Panc1 (cell line): Measurements from ENCODE around the gene CNTNAP4.

Experiments
- TCF7L2 ChIP-seq: IDR thresholded peaks from 2 replicates; pipeline ENCODE4 v1.6.1; 2011; ENCODE audit warnings: mild to moderate bottlenecking, low read depth, low read length, inconsistent platforms
- TF ChIP-seq, protein P1 (sequence below): fragments of 450-650 bp; IDR thresholded peaks from 2 replicates; pipeline ENCODE4 v1.5.1; 2017; ENCODE audit warnings: mild to moderate bottlenecking

DNA sequence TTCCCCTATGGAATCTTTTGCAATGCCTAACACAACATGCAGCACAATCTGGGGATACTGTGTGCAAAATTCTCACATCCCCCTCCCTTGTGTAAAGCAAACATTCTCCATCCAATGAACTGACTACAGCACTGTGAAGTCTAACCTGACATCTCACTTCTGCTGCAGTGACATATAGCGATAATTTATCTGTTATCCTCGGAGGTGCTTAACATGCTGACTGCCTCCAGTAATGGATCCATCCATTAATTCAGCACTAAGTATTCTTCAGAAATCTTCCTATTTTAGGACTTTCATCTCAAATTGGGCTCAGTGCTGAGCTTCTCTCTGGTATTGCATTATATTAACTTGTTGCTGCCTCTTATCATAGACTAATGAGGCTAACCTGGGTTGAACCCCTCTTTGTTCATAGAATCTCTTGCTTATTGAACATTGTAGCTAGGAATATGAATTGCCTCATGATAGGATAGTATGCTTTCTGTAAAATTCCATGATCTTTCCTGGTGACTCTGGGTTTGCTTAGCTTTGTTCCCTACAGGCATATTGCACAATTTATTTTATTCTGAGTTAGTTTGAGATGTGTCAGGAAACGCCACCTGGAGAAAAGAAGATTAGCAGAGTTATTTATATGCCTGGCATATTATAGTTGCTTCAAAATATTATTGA is 187.9 kb downstream of the CNTNAP4 start:
- TF ChIP-seq TCF7L2: no peak
- TF ChIP-seq, protein P1, sequence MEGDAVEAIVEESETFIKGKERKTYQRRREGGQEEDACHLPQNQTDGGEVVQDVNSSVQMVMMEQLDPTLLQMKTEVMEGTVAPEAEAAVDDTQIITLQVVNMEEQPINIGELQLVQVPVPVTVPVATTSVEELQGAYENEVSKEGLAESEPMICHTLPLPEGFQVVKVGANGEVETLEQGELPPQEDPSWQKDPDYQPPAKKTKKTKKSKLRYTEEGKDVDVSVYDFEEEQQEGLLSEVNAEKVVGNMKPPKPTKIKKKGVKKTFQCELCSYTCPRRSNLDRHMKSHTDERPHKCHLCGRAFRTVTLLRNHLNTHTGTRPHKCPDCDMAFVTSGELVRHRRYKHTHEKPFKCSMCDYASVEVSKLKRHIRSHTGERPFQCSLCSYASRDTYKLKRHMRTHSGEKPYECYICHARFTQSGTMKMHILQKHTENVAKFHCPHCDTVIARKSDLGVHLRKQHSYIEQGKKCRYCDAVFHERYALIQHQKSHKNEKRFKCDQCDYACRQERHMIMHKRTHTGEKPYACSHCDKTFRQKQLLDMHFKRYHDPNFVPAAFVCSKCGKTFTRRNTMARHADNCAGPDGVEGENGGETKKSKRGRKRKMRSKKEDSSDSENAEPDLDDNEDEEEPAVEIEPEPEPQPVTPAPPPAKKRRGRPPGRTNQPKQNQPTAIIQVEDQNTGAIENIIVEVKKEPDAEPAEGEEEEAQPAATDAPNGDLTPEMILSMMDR: no peak
